GM19438 (cell line): ENCODE results near the gene TBC1D22A.
A peak's percentile ranks its signal among the peaks of the same experiment; 100 is the strongest.

Experiments used
- ATAC-seq: cut with Tn5 transposase; IDR thresholded peaks from one replicate; pipeline ENCODE4 v1.9.1; 2021; ENCODE audit warnings: low read depth; ENCODE audit not compliant: unreplicated experiment

Gene TBC1D22A

DNA sequence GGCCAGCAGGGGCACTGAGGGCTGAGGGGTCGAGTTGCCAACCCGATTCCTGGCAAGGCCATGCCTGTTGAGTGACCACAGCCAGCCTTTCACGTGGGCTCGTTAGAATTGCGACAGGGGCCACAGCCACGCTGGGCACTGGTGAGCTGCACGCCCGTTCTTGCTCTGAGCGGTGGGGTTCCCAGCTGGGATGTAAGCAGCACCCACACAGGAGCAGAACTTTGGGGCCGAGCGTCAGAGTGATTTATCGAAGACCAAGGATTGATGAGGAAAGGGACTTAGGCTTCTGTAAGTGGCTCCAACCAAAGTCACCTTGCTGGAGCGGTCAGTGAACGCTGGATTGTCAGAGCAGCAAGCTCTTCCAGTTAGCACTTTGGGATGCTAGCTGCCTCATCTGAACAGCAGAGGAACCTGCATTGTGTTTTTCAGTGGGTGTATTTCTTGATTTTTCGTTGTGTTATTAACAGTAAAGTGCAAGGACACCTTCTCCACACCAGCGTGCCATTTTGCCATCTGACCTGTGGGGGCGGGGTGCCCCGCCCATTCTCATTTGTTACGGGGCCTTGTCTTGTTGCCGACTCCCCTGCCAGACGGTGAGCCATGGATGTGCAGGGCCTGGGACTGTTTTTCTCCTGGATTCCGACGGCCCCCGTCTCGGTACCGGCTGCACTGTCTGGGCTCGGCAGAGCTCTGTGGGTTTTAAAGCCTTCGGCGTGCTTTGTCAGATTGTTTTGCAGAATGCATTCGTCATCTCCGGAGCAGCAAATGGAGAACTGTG, 202.5 kb downstream of the TBC1D22A start:
- ATAC-seq: no peak

DNA sequence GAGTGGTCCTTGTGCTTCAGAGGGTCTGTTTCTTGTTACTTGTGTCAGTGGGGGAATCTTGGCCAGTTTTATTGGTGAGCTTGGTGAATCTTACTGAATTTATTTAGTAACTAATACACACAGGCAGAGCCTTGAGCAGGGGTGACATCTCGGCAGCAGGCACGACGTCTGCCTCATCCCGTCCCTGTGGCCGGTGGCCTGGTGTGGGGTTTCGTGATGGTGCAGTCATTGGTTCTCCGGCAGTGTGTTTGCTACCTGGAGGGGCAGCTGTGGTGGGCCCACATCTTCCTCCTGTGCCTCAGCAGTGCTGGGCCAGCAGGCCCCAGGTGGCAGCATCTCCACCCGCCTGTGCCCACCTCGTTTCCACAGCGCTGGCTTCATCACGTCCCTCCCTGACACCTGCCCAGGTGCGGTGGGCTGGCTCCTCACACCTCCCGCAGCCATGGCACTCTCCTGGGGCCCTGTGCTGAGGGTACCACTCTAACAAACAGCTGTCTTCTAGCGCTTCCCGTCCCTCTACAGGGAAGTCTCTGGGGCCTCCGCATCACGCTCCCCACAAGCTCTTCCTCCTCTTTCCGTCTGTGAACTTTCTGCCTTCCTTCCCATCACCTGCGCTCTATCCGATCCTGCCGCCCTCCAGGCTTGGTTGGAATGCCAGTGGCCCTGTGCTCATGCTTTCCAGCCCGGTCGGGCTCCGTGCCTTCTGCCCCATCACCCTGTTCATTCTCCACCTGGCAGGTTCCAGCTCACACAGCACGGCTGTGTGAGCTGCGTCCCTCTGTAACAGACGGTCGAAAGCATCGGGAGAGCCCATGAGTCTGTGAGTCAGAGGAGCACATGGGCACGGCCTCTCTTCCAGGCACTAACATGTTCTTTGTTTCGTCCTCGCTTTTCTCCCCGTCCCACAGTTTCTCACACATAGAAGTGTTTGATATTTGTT, 203.4 kb downstream of the TBC1D22A start:
- no peak for ATAC-seq

DNA sequence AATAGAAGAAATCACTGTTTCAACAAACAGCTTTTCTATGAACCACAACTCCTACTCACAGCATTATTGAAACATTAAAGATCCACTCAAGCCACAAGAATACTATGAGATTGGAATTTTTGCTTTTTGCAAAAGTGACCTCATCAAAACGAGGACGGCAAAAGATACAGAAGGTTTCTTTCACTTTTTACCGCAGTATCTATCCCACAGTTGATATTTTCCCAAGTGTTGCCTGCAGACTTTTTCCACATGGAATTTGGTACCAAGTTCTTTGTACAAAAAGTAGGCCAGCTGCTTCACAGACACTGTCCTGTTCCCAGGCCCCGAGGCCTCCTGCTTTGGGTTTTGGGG, 204.0 kb downstream of the TBC1D22A start:
- no peak for ATAC-seq

DNA sequence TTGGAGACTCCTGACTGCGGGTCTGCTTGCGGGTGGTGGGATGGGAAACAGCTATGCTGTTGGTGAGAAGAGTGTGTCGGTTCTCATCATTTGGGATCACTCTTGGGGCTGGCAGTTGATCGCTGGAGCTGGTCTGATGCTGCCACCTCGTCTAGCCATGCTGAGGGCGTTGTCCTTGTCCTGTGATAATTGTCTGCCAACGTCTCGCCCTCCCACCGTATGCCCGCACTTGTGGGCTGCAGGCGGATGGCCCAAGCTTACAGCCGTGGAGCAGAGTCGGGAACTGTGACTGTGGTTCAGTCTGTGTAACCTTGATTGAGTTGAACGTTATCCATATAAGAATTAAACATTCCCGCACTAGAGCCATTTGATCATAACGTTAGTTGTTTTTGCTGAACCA, 204.4 kb downstream of the TBC1D22A start:
- no peak for ATAC-seq

DNA sequence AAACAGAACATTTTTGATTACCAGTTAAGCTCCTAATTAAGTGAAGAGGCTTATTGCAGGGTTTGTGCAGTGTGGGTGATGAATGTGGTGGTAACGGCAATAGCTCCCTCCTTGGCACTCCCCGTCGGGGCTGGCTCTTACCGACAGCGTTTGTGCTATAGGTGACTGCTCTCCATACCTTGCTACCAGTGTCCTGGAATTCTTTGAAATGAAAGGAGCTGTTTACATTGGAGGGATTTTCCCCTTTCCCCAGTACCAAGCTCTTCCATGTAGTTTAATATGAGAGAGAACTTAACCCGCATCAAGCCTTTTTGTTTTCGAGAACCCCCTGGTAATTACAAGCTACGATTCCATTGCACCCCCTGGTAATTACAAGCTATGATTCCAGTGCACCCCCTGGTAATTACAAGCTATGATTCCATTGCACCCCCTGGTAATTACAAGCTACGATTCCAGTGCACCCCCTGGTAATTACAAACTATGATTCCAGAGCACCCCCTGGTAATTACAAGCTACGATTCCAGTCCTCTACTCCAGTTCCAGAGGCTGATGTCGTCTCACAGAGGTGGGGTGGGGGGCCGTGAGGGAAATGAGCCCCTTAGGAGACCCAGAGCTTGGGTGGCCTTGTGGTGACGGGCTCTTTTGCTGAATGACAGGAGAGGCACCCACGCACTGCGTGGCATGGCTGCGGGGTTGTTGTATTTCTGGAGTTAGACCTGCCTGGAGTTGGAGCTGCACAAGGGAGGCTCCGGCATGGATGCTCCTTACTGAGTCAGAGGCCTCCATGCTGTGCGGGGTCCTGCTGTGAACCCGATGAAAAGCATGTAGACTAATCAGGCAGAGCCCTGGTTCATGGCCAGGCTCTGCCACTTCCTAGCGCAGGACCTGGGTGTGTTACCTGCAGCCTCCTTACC, 205.3 kb downstream of the TBC1D22A start:
- ATAC-seq: no peak

DNA sequence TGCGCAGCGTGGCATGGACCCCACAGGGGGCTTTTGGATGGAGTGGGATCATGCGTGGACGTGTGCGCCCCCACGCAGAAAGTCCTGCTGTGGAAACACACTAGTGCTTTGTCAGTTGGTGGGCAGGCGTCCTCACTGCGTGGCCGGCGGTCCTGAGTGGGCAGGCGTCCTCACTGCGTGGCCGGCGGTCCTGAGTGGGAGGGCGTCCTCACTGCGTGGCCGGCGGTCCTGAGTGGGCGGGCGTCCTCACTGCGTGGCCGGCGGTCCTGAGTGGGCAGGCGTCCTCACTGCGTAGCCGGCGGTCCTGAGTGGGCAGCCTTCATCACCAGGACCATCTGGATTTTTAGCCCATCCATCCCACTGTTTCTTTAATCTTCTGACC, 205.9 kb downstream of the TBC1D22A start:
- ATAC-seq: no peak

DNA sequence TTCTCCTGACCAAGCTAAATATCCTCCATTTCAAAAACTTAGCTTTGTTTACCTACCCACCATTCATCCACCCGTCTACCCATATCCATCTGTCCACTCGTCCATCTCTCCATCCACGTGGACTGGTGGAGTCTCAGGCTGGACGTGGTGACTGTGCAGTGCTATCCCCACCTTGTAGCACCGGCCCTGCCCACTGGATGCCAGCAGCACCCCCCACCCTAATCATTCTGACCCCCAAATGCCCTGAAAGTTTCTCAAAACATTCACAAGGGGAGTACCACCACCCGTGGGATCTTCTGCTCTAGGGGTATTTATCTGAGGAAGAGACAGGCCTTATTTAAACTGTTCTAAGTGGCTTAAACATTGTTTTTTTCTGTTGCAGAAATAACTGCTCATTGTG, 206.4 kb downstream of the TBC1D22A start:
- no peak for ATAC-seq

DNA sequence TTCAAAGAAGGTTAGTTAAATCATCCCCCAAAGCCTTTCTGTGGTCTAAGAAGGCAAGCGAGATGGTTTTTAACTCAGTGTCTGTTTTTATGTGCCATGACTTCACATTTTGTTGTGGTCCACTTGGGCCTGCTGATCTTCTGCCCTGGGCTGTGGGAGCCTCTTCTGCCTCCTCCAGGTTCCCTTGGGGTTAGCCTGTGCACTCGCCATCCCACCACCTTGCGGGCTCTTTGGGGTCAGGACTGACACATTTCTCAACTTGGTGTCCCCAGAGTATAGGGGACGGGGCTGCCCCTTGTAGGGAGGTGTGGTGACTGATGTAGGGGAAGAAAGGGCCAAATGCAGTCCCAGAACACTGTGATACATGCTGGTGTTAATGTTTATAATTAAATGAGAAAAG, 207.0 kb downstream of the TBC1D22A start:
- ATAC-seq: peak; percentile 80

DNA sequence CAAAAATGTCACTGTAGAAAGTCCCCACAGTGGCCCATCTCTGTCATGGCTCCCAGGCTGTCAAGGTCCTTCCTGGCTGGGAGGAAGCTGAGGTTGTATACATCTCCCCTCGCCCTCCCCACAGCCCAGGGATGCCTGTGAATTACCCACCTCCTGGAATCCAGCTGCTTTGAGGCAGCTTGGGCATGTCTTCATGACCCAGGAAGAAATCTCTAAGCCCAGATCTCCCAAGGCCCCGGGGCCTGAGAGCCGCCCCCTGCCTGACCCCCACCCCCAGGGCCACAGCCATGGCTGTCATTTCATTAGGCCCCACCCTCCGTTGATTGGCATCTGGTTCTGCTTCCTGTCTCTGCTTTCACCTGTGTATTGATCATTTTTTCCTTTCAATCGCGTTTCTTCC, 207.5 kb downstream of the TBC1D22A start:
- no peak for ATAC-seq

DNA sequence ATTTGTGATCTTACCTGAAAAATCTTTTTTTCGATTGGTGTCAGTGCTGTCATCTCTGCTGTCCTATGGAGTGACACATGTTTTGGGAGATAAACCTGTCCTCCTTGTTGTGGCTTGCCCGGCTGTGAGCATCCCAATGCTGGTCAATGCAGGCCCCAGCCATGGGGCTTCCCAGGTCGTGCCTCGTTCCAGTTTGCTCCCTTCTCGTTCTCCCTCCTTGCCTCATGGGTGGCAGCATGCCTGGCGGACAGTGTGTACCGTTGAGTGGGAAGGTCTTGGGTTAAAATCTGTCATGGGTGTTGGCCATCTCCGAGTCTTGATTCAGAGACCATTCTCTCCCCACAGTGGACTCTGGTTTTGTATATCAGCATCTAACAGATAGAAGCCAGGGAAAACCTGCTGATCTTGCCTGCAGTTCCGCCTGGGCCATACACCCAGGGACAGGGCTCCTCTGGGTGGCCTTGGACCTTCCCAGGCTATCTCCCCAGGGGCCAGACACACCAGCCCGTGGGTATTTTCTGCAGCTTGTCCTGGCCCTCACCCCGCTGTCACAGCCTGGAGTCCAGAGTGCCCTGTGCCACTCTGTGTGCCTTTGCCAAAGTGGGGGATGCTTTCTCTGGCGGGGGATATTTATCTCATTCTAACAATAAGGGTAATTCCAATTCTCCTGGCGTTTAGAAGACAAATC, 208.1 kb downstream of the TBC1D22A start:
- no peak for ATAC-seq

DNA sequence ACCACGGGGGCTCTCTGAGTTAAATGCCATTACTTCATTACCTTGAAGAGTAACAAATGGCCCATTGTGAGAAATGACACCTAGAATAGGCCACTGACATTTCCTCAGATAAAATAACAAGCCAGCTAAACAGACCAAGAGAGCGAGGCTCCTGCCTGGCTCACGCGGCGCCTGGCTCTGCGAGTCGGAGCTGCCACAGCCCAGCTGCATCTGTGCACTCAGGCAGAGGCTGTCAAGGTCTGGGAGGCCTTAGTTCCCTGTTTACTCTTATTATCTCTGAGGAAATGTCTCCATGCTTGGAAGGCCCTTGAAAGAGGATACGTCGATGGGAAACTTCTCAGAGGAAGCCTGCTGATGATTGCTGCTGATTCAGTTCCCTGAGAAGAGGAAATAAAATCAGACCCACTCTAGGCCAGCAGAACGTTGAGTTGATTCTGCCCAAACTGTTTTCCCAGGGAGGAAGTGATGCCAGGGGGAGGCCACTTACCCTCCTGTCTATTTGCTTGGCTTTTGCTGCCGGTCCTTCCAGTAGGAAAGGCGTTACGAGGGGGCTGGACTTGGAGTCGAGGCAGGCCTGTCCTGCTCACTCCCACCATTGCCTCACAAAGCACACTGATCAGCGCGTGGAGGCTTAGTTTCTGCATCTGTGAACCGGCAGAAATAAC, 208.8 kb downstream of the TBC1D22A start:
- ATAC-seq: no peak

DNA sequence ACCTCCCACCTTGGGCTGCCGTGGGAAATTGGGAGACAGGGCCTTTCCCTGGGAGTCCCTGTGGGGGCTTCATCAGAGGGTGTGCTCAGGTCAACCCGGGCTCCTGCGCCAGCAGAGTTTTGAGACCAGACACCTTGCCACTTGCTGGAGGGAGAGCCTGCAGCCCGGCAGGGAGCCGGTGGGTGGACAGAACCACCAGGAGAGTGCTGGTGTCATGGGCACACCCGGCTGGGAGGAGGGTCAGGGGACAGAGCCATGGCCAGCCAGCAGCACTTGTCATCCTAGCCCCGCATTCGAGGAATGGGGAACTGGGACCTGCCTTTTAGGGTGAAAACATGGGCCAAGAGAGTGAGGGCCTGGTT, 209.3 kb downstream of the TBC1D22A start:
- ATAC-seq: no peak

DNA sequence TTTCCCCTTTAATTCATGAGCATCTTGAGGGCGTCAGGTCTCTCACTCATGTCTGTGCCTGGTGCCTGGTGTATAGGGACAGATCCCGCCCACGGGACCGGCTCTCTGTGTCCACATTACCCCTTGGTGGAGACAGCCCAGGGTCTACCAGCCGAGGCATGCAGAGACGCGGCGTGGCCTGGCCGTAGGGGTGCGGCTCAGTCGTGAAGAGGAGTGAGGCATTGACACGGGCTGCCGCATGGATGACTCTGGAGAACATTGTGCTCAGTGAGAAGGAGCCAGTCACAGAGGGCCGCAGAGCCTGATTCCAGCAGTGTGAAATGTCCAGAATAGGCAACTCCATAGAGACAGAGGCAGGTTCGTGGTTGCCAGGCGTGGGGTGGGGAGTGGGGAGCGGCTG, 209.8 kb downstream of the TBC1D22A start:
- no peak for ATAC-seq

DNA sequence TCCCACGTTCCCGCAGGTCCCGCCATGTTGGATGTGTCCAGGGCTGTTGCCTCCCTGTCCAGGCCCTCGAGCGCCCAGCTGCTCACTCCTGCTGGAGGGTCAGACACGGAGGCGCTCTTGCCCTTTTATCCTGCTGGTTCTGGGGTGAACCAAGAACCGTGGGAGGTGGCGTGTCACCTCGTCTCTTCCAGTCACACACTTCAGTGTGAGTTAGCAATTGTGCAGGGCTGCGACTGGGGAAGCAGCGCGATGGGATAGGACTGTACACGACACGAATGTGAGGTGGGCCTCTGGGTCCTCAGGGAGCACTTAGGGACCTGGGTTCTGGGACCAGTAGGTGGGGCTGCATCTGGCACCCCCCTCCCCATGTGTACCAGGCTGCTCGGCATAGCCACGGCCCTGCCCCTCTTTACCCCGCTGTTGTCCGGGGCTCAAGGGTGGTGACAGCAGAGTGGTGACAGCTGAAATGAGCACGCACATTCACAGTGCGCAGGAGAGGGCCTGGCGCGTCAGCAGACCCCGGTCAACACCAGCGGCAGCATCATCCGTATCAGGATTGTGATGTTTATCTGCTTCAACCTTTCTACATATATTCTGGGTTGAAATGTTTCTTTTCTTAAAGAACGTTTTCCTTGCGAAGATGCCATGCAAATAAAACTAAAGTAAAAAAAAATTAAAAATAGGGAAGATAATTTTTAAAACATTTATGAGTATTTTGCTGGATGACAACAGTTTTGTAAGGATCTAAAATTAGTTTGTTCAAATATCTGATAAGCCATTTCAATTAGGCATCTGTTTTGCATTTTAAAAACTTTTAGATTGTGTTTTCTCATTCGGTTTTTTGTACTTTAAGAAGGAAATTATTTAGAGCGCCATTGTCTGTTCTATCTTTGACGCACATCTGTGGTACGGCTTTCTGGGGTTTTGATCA, 210.7 kb downstream of the TBC1D22A start:
- ATAC-seq: no peak

DNA sequence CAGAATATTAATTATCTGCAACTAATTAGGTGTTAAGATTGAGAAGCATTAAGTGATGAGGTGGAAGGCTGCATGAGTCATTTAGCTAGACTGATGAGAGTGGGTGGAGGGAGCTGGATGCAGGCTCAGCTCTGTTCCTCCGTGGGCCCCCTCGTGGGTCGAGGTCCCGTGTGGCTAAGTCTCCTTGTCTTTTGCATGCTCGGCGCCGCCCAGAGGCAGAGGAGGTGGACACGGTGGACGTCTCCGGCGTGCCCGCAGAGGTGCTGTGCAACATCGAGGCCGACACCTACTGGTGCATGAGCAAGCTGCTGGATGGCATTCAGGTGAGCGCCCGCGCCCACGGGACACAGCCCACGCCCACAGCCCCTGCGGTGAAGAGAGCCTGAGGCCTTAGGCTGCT, 211.6 kb downstream of the TBC1D22A start:
- no peak for ATAC-seq

DNA sequence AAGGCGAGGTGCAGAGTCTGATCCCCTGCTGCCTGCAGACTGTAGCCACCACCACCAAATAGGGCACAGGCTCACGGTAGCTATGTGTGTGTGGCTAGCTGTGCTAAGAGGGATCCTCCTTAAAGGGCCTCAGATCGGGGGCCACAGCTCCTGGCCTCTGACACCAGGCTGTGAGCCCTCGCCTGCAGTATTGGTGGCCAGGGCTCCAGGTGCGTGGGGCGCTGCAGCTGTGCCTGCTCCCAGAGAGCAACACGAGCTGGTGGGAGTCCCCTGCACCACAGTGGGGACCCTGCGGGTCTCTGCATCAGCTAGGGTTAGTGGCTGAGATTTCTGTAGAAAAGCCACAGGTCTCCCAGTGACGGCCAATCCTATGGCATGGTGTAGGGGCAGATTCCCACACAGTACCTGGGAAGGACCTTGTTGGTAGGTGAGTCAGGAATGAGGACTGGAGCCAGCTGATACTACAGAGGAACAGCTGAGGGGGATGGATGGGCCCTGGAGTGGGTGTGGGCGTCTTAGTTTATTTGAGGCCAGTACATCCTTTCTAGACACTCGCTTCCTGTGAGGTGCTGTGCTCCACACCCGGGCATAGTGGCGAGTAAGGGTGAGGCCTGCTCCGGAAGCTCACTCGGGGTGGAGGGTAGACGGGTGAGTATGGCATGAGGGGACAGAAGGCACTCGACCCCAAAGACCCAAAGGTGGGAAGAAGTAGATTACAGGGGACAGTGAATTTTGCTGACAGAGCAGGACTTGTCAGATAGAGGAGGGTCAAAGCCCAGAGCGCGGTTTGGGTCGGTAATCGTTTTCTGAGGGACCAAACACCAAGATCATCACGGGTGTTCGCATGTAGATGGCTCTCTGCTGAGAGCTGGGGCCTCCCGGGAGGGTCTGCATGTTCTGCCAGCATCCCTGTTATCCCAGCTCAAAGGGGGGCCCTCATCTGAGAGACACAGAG, 212.5 kb downstream of the TBC1D22A start:
- no peak for ATAC-seq

DNA sequence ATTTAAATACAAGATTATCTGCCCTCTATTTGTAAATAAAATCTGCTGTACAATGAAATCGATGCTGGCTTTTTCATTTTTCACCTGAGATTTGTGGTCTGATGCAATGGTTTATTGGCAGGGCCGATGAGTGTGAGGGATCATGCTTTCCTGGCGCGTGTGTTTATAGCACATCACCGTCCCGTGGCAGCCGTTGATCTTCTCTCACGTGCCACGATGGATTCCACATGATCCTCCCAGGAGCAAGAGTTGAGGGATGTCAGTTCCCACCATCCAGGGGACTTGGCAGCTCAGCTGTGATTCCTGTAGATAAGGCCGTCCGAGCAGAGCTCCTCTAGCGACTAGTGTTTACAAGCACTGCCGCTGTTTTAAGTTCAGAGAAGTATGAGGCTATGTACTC, 213.7 kb downstream of the TBC1D22A start:
- ATAC-seq: no peak

DNA sequence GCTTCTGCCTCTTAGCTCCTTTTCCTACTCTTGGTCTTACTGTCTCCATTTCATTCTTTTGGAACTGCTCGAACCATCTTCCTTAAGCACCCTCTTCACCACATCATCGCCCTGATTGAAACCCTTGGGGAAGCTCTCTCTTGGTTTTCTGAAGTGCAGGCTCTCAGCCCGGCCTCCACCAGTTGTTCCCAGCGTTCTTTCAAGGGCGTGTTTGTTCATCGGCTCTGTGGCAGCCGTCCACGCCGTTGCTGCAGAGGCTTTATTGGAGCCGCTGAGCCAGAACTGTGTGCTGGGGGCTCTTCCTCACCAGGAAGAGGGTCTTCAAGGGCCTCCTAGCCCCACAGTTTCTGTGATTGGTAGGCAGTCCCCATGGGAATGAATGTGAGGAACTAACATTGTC, 214.1 kb downstream of the TBC1D22A start:
- ATAC-seq: no peak
